IMR-90 (cell line): ENCODE measurements around the gene MDH1. TPM values are rescaled to one million over a fixed set of nuclear protein-coding genes. Genes with fewer than 3 reads are reported as not detected.

Experiments used
- ATAC-seq: fragments of 200-7000 bp; cut with Tn5 transposase; 2 replicates; pipeline ENCODE4 v1.9.1; 2020; ENCODE audit warnings: low read depth, mild to moderate bottlenecking, moderate library complexity
- BruUV-seq: library from RNA; stranded (reverse); fragments of 400-500 nt; replicated peaks from 2 replicates; lab custom pipeline; 2021; lab: Mats Ljungman, UMichigan
- CTCF ChIA-PET: fragments of 300-600 bp; formaldehyde crosslinking; extraction: SDS; loops from one replicate; lab custom pipeline; 2021; ENCODE audit warnings: antibody characterized with exemption; lab: Yijun Ruan, JAX
- POLR2A ChIA-PET: fragments of 300-600 bp; sonication (Branson Sonifier 250); formaldehyde crosslinking; loops from one replicate; lab custom pipeline; 2022; ENCODE audit warnings: antibody characterized with exemption; ENCODE audit not compliant: unreplicated experiment; lab: Charles Lee
- DNase-seq: peaks from one replicate; pipeline ENCODE4 v3.0.0; 2013
- H2AFZ ChIP-seq: replicated peaks from 2 replicates; pipeline ENCODE3; 2013; ENCODE audit warnings: low read length, mild to moderate bottlenecking; ENCODE audit not compliant: poor library complexity
- H2AK5ac ChIP-seq: 2 replicates; pipeline ENCODE4 v1.6.1; 2013; ENCODE audit warnings: low read depth, low read length, inconsistent platforms
- H2AK9ac ChIP-seq: replicated peaks from 2 replicates; pipeline ENCODE3; 2013; ENCODE audit warnings: mild to moderate bottlenecking, low read depth, low read length, moderate library complexity; ENCODE audit not compliant: poor library complexity
- H2BK120ac ChIP-seq: 2 replicates; pipeline ENCODE4 v1.6.1; 2013; ENCODE audit warnings: low read depth, low read length, inconsistent platforms
- H2BK15ac ChIP-seq: 3 replicates; pipeline ENCODE4 v1.6.1; 2013; ENCODE audit warnings: low read depth, low read length, inconsistent platforms
- H2BK20ac ChIP-seq: 2 replicates; pipeline ENCODE4 v1.6.1; 2013; ENCODE audit warnings: low read depth, mild to moderate bottlenecking, inconsistent platforms, low read length, moderate library complexity
- H2BK5ac ChIP-seq: 2 replicates; pipeline ENCODE4 v1.6.1; 2013; ENCODE audit warnings: mild to moderate bottlenecking, low read depth, low read length, inconsistent platforms; ENCODE audit not compliant: poor library complexity, severe bottlenecking
- H3K14ac ChIP-seq: replicated peaks from 2 replicates; pipeline ENCODE4 v1.6.1; 2013; ENCODE audit warnings: low read depth, low read length, inconsistent platforms
- H3K18ac ChIP-seq: 2 replicates; pipeline ENCODE4 v1.6.1; 2013; ENCODE audit warnings: low read depth, low read length, control low read depth
- H3K23ac ChIP-seq: 2 replicates; pipeline ENCODE4 v1.6.1; 2013; ENCODE audit warnings: low read depth, low read length, inconsistent platforms
- H3K27ac ChIP-seq: 2 replicates; pipeline ENCODE4 v1.5.1; 2013; ENCODE audit warnings: mild to moderate bottlenecking, control low read depth, low read length; ENCODE audit not compliant: insufficient read depth
- H3K27me3 ChIP-seq: 2 replicates; pipeline ENCODE4 v1.6.1; 2013; ENCODE audit warnings: low read length; ENCODE audit not compliant: control insufficient read depth, insufficient read depth
- H3K36me3 ChIP-seq: 2 replicates; pipeline ENCODE4 v1.6.1; 2013; ENCODE audit warnings: low read length, mixed read lengths; ENCODE audit not compliant: control insufficient read depth, insufficient read depth
- H3K4ac ChIP-seq: 2 replicates; pipeline ENCODE4 v1.6.1; 2013; ENCODE audit warnings: low read depth, low read length, inconsistent platforms
- H3K4me1 ChIP-seq: 2 replicates; pipeline ENCODE4 v1.6.1; 2013; ENCODE audit warnings: low read length, mixed read lengths; ENCODE audit not compliant: control insufficient read depth, insufficient read depth
- H3K4me2 ChIP-seq: 2 replicates; pipeline ENCODE4 v1.6.1; 2013; ENCODE audit warnings: low read depth, mild to moderate bottlenecking, control low read depth, low read length, moderate library complexity
- H3K4me3 ChIP-seq: 2 replicates; pipeline ENCODE4 v1.5.1; 2013; ENCODE audit warnings: low read depth, mild to moderate bottlenecking, control low read depth, low read length, moderate library complexity; ENCODE audit not compliant: insufficient read depth
- H3K56ac ChIP-seq: 2 replicates; pipeline ENCODE4 v1.6.1; 2013; ENCODE audit warnings: low read length, inconsistent platforms; ENCODE audit not compliant: insufficient read depth; ENCODE audit errors: extremely low read depth
- H3K79me1 ChIP-seq, 2 experiments: 2 replicates each; pipeline ENCODE4 v1.6.1; 2013; ENCODE audit warnings: low read length in 2 of 2, inconsistent platforms in 1 of 2, low read depth in 1 of 2
- H3K9ac ChIP-seq: 2 replicates; pipeline ENCODE4 v1.6.1; 2013; ENCODE audit warnings: low read depth, low read length, control low read depth
- H3K9me1 ChIP-seq: 2 replicates; pipeline ENCODE4 v1.6.1; 2013; ENCODE audit warnings: low read length, inconsistent platforms; ENCODE audit not compliant: insufficient read depth
- H3K9me3 ChIP-seq: 2 replicates; pipeline ENCODE4 v1.6.1; 2013; ENCODE audit warnings: low read length; ENCODE audit not compliant: control insufficient read depth, insufficient read depth
- H4K20me1 ChIP-seq: 2 replicates; pipeline ENCODE4 v1.6.1; 2013; ENCODE audit warnings: low read length, inconsistent platforms; ENCODE audit not compliant: insufficient read depth
- H4K5ac ChIP-seq: 2 replicates; pipeline ENCODE4 v1.6.1; 2013; ENCODE audit warnings: mild to moderate bottlenecking, low read depth, low read length, control low read depth
- H4K8ac ChIP-seq, 2 experiments: 2 replicates each; pipeline ENCODE4 v1.6.1; 2013; ENCODE audit warnings: low read depth in 2 of 2, low read length in 2 of 2, control low read depth in 1 of 2, inconsistent platforms in 1 of 2
- H4K91ac ChIP-seq: 2 replicates; pipeline ENCODE4 v1.6.1; 2013; ENCODE audit warnings: low read depth, low read length, inconsistent platforms; ENCODE audit not compliant: insufficient read depth
- BHLHE40 ChIP-seq: fragments of 150-350 bp; IDR thresholded peaks from 2 replicates; pipeline ENCODE4 v1.6.1; 2016; ENCODE audit warnings: mild to moderate bottlenecking, low read depth, low read length
- CEBPB ChIP-seq: IDR thresholded peaks from 2 replicates; pipeline ENCODE4 v1.6.1; 2012; ENCODE audit warnings: low read depth, low read length, improper control_type of control experiment
- CHD1 ChIP-seq: IDR thresholded peaks from 2 replicates; pipeline ENCODE4 v1.6.1; 2012; ENCODE audit warnings: low read depth, low read length, improper control_type of control experiment
- FOS ChIP-seq: fragments of 150-350 bp; IDR thresholded peaks from 2 replicates; pipeline ENCODE4 v1.6.1; 2016; ENCODE audit warnings: low read depth, low read length
- MAZ ChIP-seq: IDR thresholded peaks from 2 replicates; pipeline ENCODE4 v1.6.1; 2012; ENCODE audit warnings: low read depth, mild to moderate bottlenecking, low read length, improper control_type of control experiment, moderate library complexity, borderline replicate concordance
- MXI1 ChIP-seq: IDR thresholded peaks from 2 replicates; pipeline ENCODE4 v1.6.1; 2012; ENCODE audit warnings: low read depth, mild to moderate bottlenecking, low read length, moderate library complexity, borderline replicate concordance
- NFE2L2 ChIP-seq: fragments of 150-350 bp; IDR thresholded peaks from 2 replicates; pipeline ENCODE4 v1.6.1; 2016; ENCODE audit warnings: low read depth, mild to moderate bottlenecking, low read length
- RAD21 ChIP-seq: IDR thresholded peaks from 2 replicates; pipeline ENCODE4 v1.6.1; 2012; ENCODE audit warnings: low read length, improper control_type of control experiment
- RCOR1 ChIP-seq: IDR thresholded peaks from 2 replicates; pipeline ENCODE4 v1.6.1; 2012; ENCODE audit warnings: mild to moderate bottlenecking, low read length, improper control_type of control experiment; ENCODE audit not compliant: insufficient replicate concordance
- RFX5 ChIP-seq: IDR thresholded peaks from 2 replicates; pipeline ENCODE4 v1.8.0; 2012; ENCODE audit warnings: low read depth, mild to moderate bottlenecking, low read length, moderate library complexity
- USF2 ChIP-seq: fragments of 150-350 bp; IDR thresholded peaks from 2 replicates; pipeline ENCODE4 v1.6.1; 2017; ENCODE audit warnings: mild to moderate bottlenecking, antibody characterized with exemption, low read length, low read depth
- WGBS, 2 experiments: methylation state at CpG; one replicate each; pipeline versions ENCODE4 v1.1.5 to v1.1.7; 2013; ENCODE audit warnings: missing lambda C conversion rate in 2 of 2; ENCODE audit not compliant: insufficient read length in 1 of 2; ENCODE audit errors: extremely low coverage in 2 of 2; 5-methylcytosine and 5-hydroxymethylcytosine counted together
- dilution Hi-C: fragments of 300-500 bp; cut with HindIII; formaldehyde crosslinking; loops from one replicate; pipeline ENCODE4 v1.14.3; 2018; ENCODE audit warnings: low sequenced_read_pairs; ENCODE audit not compliant: unreplicated experiment
- in situ Hi-C: fragments of 300-500 bp; cut with MboI; formaldehyde crosslinking; loops from 3 replicates; pipeline ENCODE4 v1.14.3; 2019; ENCODE audit warnings: low sequenced_read_pairs, inconsistent platforms, mixed read lengths
- intact Hi-C: fragments of 100-400 bp; cut with micrococcal nuclease; formaldehyde crosslinking; loops from 2 replicates; pipeline ENCODE4 v1.10.0; 2022
- polyA plus RNA-seq, 3 experiments: library from polyadenylated mRNA; depleted of rRNA; stranded (reverse); fragments of >200 nt; gene quantifications; 2 replicates each; pipeline ENCODE4 v1.2.3, GENCODE V29; 2012; ENCODE audit warnings: low replicate concordance in 1 of 3
- total RNA-seq: library from RNA; depleted of rRNA; stranded (reverse); fragments of >200 nt; gene quantifications from 2 replicates; pipeline ENCODE4 v1.2.3, GENCODE V29; 2012

MDH1 gene
- total and polyA plus RNA-seq, 2 of the 4 experiments (the other 2 are of a cell fraction): 195 to 248 TPM

- Histone ChIP-seq H3K56ac (no peak overlapping the region), H3K18ac (no peak overlapping the region), H3K27me3 (no peaks in the 10 kb centered on the region), H2BK5ac (no peak overlapping the region), H4K91ac (no peak overlapping the region), H3K9me3 (no peaks in the 10 kb centered on the region), H2BK120ac (no peak overlapping the region), H2AK5ac (no peak overlapping the region), H3K79me1 (peaks cover 17 to 33% of the 10 kb centered on the region in 2 experiments), H3K27ac (no peak overlapping the region), H3K14ac (no peak overlapping the region), H3K4me1 (peaks cover 2% of the 10 kb centered on the region; the same call in 1 of the 2 replicates), H2AFZ (no peak overlapping the region), H3K4ac (no peak overlapping the region), H3K4me3 (no peak overlapping the region), H3K9me1 (no peaks in the 10 kb centered on the region), H2BK20ac (no peak overlapping the region), H2BK15ac (no peak overlapping the region), H3K9ac (no peak overlapping the region), H2AK9ac (no peak overlapping the region), H4K5ac (no peak overlapping the region), H4K20me1 (no peaks in the 10 kb centered on the region), H3K36me3 (peaks cover 7% of the 10 kb centered on the region), H4K8ac (no peak overlapping the region), H3K23ac (no peak overlapping the region), H3K4me2 (no peak overlapping the region)
- DNase-seq: no peak
- whole genome bisulfite sequencing, 2 experiments: no CpG with 5 or more reads among the region's 3 CpGs
- ChIA-PET CTCF (no interaction called here), POLR2A (no interaction called here)
- in situ Hi-C loops (no loop called here), dilution Hi-C loops (no loop called here), intact Hi-C loops (no loop called here)
- no TSS peak for BruUV-seq
- no peak for TF ChIP-seq FOS
- no peak for TF ChIP-seq NFE2L2
- TF ChIP-seq CHD1: no peak
- TF ChIP-seq MXI1: no peak
- no peak for TF ChIP-seq USF2
- no peak for TF ChIP-seq CEBPB
- TF ChIP-seq RCOR1: no peak
- no peak for TF ChIP-seq MAZ
- TF ChIP-seq RFX5: no peak
- no peak for TF ChIP-seq RAD21
- TF ChIP-seq BHLHE40: no peak
- ATAC-seq: no peak
These were observed 5.9 kb downstream of the MDH1 start for GRCh38 chr2:63594660-63595059.
